Endothelial cell of umbilical vein (primary cell): ENCODE data around the gene PKN1.

ENCODE experiments used
- CTCF ChIP-seq, 2 donors: IDR thresholded peaks; 1 replicate in 1 of 2; 2 replicates in 1 of 2; pipeline ENCODE4 v1.5.1; 2011; ENCODE audit warnings: low read length in 2 of 2, mild to moderate bottlenecking in 2 of 2, moderate library complexity in 2 of 2, control low read depth in 1 of 2, inconsistent platforms in 1 of 2, low read depth in 1 of 2; ENCODE audit not compliant: insufficient read depth in 1 of 2; ENCODE audit errors: extremely low read depth in 1 of 2
- EZH2 ChIP-seq: IDR thresholded peaks from 2 replicates; pipeline ENCODE4 v1.6.1; 2012; ENCODE audit warnings: borderline replicate concordance, low read depth, mild to moderate bottlenecking, moderate library complexity, low read length, inconsistent platforms; ENCODE audit not compliant: severe bottlenecking
- FOS ChIP-seq: IDR thresholded peaks from 2 replicates; pipeline ENCODE4 v1.6.1; 2011; ENCODE audit warnings: mild to moderate bottlenecking, low read length, moderate library complexity, borderline replicate concordance; ENCODE audit not compliant: insufficient read depth
- JUN ChIP-seq: IDR thresholded peaks from 2 replicates; pipeline ENCODE4 v1.6.1; 2011; ENCODE audit warnings: borderline replicate concordance, low read depth; ENCODE audit not compliant: insufficient read length, insufficient read depth
- MAX ChIP-seq: IDR thresholded peaks from 2 replicates; pipeline ENCODE4 v1.6.1; 2011; ENCODE audit not compliant: insufficient read depth, insufficient read length
- MYC ChIP-seq: IDR thresholded peaks from one replicate; pipeline ENCODE4 v1.6.1; 2011; ENCODE audit warnings: mild to moderate bottlenecking, low read depth, low read length
- POLR2A ChIP-seq: IDR thresholded peaks from 2 replicates; pipeline ENCODE4 v1.6.1; 2012; ENCODE audit warnings: low read depth, mild to moderate bottlenecking, control low read depth, low read length
- POLR2AphosphoS5 ChIP-seq: IDR thresholded peaks from 2 replicates; pipeline ENCODE4 v1.6.1; 2012; ENCODE audit warnings: low read depth, mild to moderate bottlenecking, control low read depth, low read length, moderate library complexity; ENCODE audit not compliant: insufficient read depth

GRCh38 chr19:14467816-14468215 is 34.7 kb downstream of the PKN1 start:
- TF ChIP-seq CTCF (IDR thresholded peaks at IDR 0.05; ENCODE audit: extremely low read depth in 1 of 2, insufficient read depth in 1 of 2, low read depth in 1 of 2, low read length in 2 of 2) (no peak), EZH2 (no peak), POLR2AphosphoS5 (no peak), POLR2A (no peak), MYC (no peak), MAX (no peak), FOS (no peak), JUN (no peak)
